ENCODE results near the gene MYCT1. TPM values are rescaled to one million over a fixed set of nuclear protein-coding genes. Genes with fewer than 3 reads are reported as not detected.

The MYCT1 gene
- total and polyA plus RNA-seq, 2 of the 8 experiments (the other 6 are each of a cell fraction or from before 2014, with no cell fraction given): 0.39 to 3.3 TPM

GRCh38 chr6:152705327-152705726 is 7.6 kb downstream of the MYCT1 start:
- Histone ChIP-seq H4K5ac (ENCODE audit: insufficient read length, low read depth, low read length) (no peak overlapping the region), H2AK5ac (ENCODE audit: low read depth, low read length) (no peak overlapping the region), H3K4me2 (ENCODE audit: insufficient read depth in 1 of 2, low read depth in 2 of 2, low read length in 2 of 2) (no peak overlapping the region), H3K9me3 (ENCODE audit: insufficient read depth in 2 of 2, low read depth in 1 of 2, low read length in 1 of 2) (no peaks in the 10 kb centered on the region), H3K4me1 (replicated peaks in 1 of 4; ENCODE audit: control insufficient read depth in 3 of 4, insufficient read depth in 4 of 4, low read length in 3 of 4) (no peaks in the 10 kb centered on the region), H2BK12ac (ENCODE audit: low read depth, low read length) (no peak overlapping the region), H3K23me2 (ENCODE audit: low read depth, low read length) (no peaks in the 10 kb centered on the region), H3K27ac (ENCODE audit: low read depth, low read length) (no peak overlapping the region), H2BK15ac (ENCODE audit: low read length) (no peak overlapping the region), H3K18ac (ENCODE audit: extremely low read depth, low read length) (no peak overlapping the region), H3K79me1 (ENCODE audit: low read depth, low read length) (no peaks in the 10 kb centered on the region), H2BK5ac (ENCODE audit: low read depth, low read length) (no peak overlapping the region), H3K23ac (ENCODE audit: insufficient read length) (no peak overlapping the region), H3K27me3 (replicated peaks in 1 of 4; ENCODE audit: control insufficient read depth in 3 of 4, extremely low read depth in 1 of 4, insufficient read depth in 3 of 4, low read length in 3 of 4) (no peaks in the 10 kb centered on the region), H4K20me1 (replicated peaks in 1 of 2; ENCODE audit: control insufficient read depth in 1 of 2, insufficient read depth in 2 of 2, low read length in 2 of 2) (no peaks in the 10 kb centered on the region), H3K14ac (ENCODE audit: insufficient read length) (no peak overlapping the region), H3K56ac (replicated peaks; ENCODE audit: insufficient read length, low read depth, low read length) (no peak overlapping the region), H2AFZ (ENCODE audit: low read length) (no peak overlapping the region), H4K8ac (ENCODE audit: extremely low read depth, insufficient read depth, low read length) (no peak overlapping the region), H2BK120ac (replicated peaks; ENCODE audit: low read depth, low read length) (no peak overlapping the region), H4K91ac (replicated peaks; ENCODE audit: insufficient read length, low read length) (no peak overlapping the region), H3K36me3 (ENCODE audit: control insufficient read depth in 2 of 4, insufficient read depth in 4 of 4, low read length in 3 of 4) (no peaks in the 10 kb centered on the region), H3K9ac (replicated peaks in 1 of 4; ENCODE audit: extremely low read depth in 1 of 4, low read depth in 3 of 4, low read length in 3 of 4) (no peak overlapping the region), H3K79me2 (ENCODE audit: control insufficient read depth in 1 of 2, insufficient read depth in 2 of 2, low read length in 2 of 2) (no peaks in the 10 kb centered on the region), H2BK20ac (ENCODE audit: low read length) (no peak overlapping the region), H3K4ac (replicated peaks; ENCODE audit: insufficient read length, low read depth, low read length) (no peak overlapping the region), H3K4me3 (ENCODE audit: extremely low read depth in 1 of 4, insufficient read depth in 2 of 4, low read depth in 3 of 4, low read length in 4 of 4) (no peak overlapping the region)
- ChIA-PET CTCF (ENCODE audit: partially characterized antibody) (interaction anchor here (1.0 kb wide), 1 partner anchor 27 kb away, joined by 3 read pairs; no protein-coding TSS in a partner anchor), POLR2A (ENCODE audit: partially characterized antibody) (no interaction called here)
- DNase-seq (ENCODE audit: low read depth in 1 of 2, low spot score in 2 of 2) (no peak), FAIRE-seq (no peak)
- WGBS, 2 experiments (ENCODE audit: extremely low coverage in 1 of 2, insufficient coverage in 1 of 2, insufficient read length in 1 of 2, insufficient replicate concordance in 2 of 2, low coverage in 1 of 2, low lambda C conversion rate in 2 of 2, missing lambda C conversion rate in 1 of 2): 86% methylated on average over 2 of the region's 2 CpGs; no CpG with 5 or more reads in 1 of the 2 experiments
- TF ChIP-seq, protein P1, sequence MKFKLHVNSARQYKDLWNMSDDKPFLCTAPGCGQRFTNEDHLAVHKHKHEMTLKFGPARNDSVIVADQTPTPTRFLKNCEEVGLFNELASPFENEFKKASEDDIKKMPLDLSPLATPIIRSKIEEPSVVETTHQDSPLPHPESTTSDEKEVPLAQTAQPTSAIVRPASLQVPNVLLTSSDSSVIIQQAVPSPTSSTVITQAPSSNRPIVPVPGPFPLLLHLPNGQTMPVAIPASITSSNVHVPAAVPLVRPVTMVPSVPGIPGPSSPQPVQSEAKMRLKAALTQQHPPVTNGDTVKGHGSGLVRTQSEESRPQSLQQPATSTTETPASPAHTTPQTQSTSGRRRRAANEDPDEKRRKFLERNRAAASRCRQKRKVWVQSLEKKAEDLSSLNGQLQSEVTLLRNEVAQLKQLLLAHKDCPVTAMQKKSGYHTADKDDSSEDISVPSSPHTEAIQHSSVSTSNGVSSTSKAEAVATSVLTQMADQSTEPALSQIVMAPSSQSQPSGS (IDR thresholded peaks at IDR 0.05; ENCODE audit: low read length): no peak
- TF ChIP-seq, protein P2, sequence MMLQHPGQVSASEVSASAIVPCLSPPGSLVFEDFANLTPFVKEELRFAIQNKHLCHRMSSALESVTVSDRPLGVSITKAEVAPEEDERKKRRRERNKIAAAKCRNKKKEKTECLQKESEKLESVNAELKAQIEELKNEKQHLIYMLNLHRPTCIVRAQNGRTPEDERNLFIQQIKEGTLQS (IDR thresholded peaks at IDR 0.05; ENCODE audit: insufficient read depth, low read depth, low read length): no peak
- TF ChIP-seq CEBPB (IDR thresholded peaks at IDR 0.05; ENCODE audit: low read depth, low read length): no peak
- TF ChIP-seq ASH2L (IDR thresholded peaks at IDR 0.05; ENCODE audit: low read length): no peak
- no peak for TF ChIP-seq SP1 (IDR thresholded peaks at IDR 0.05; ENCODE audit: low read depth, low read length)
- TF ChIP-seq POLR2A (IDR thresholded peaks at IDR 0.05; ENCODE audit: control extremely low read depth in 1 of 2, low read depth in 2 of 2, low read length in 2 of 2): no peak
- TF ChIP-seq JUN (IDR thresholded peaks at IDR 0.05; ENCODE audit: low read depth, low read length): no peak
- no peak for TF ChIP-seq KDM5A (IDR thresholded peaks at IDR 0.05; ENCODE audit: low read length)
- no peak for TF ChIP-seq CHD1 (IDR thresholded peaks at IDR 0.05; ENCODE audit: low read depth, low read length)
- TF ChIP-seq SUZ12 (IDR thresholded peaks at IDR 0.05; ENCODE audit: low read length): no peak
- TF ChIP-seq KDM4A (IDR thresholded peaks at IDR 0.05; ENCODE audit: low read depth, low read length, severe bottlenecking): no peak
- no peak for TF ChIP-seq TCF12 (IDR thresholded peaks at IDR 0.05; ENCODE audit: low read depth, low read length)
- no peak for TF ChIP-seq MAX (IDR thresholded peaks at IDR 0.05)
